Natural killer cell (primary cell): ENCODE measurements around the gene CPSF3. TPM values are rescaled to one million over a fixed set of nuclear protein-coding genes. Genes with fewer than 3 reads are reported as not detected.

Experiments used
- ATAC-seq, 3 donors: fragments of 150-1000 bp in 2 of 3; fragments of 200-7000 bp in 1 of 3; cut with Tn5 transposase; 1 replicate in 1 of 3; 2 replicates in 2 of 3; pipeline ENCODE4 v1.10.0; 2021; ENCODE audit warnings: mild to moderate bottlenecking in 2 of 3, moderate library complexity in 2 of 3
- DNase-seq, 2 donors: peaks; one replicate each; pipeline versions ENCODE4 v3.0.0 to v3.0.0-alpha.2; 2013 to 2021; ENCODE audit warnings: mixed read lengths in 1 of 2
- H3K27ac ChIP-seq: one replicate; pipeline ENCODE4 v1.5.1; 2013; ENCODE audit warnings: mild to moderate bottlenecking, low read length
- H3K27me3 ChIP-seq: one replicate; pipeline ENCODE4 v1.6.1; 2013; ENCODE audit warnings: low read length; ENCODE audit not compliant: control insufficient read depth, insufficient read depth
- H3K36me3 ChIP-seq: one replicate; pipeline ENCODE4 v1.6.1; 2013; ENCODE audit warnings: low read length; ENCODE audit not compliant: control insufficient read depth, insufficient read depth
- H3K4me1 ChIP-seq: one replicate; pipeline ENCODE4 v1.6.1; 2013; ENCODE audit warnings: low read length; ENCODE audit not compliant: control insufficient read depth, insufficient read depth
- H3K4me3 ChIP-seq: one replicate; pipeline ENCODE4 v1.5.1; 2013; ENCODE audit warnings: low read length
- H3K9me3 ChIP-seq: one replicate; pipeline ENCODE4 v1.6.1; 2013; ENCODE audit warnings: low read length; ENCODE audit not compliant: control insufficient read depth, insufficient read depth
- H3K27ac Mint-ChIP-seq, 2 donors: one replicate each; pipeline ENCODE4 v1.8.0; 2022; ENCODE audit warnings: mild to moderate bottlenecking in 2 of 2, mixed read lengths in 2 of 2, moderate library complexity in 1 of 2
- H3K27me3 Mint-ChIP-seq, 2 donors: one replicate each; pipeline ENCODE4 v1.8.0; 2022; ENCODE audit warnings: low read depth in 2 of 2, mixed read lengths in 2 of 2
- H3K36me3 Mint-ChIP-seq: one replicate; pipeline ENCODE4 v1.8.0; 2022; ENCODE audit warnings: mixed read lengths
- H3K4me1 Mint-ChIP-seq, 2 donors: one replicate each; pipeline ENCODE4 v1.8.0; 2022; ENCODE audit warnings: mixed read lengths in 2 of 2
- H3K4me3 Mint-ChIP-seq: one replicate; pipeline ENCODE4 v1.8.0; 2022; ENCODE audit warnings: mild to moderate bottlenecking, moderate library complexity, mixed read lengths
- H3K9me3 Mint-ChIP-seq, 2 donors: one replicate each; pipeline ENCODE4 v1.8.0; 2022; ENCODE audit warnings: mixed read lengths in 2 of 2
- CTCF ChIP-seq: fragments of 200-600 bp; IDR thresholded peaks from one replicate; pipeline ENCODE4 v1.8.0; 2022; ENCODE audit warnings: antibody characterized with exemption
- WGBS: methylation state at CpG from one replicate; pipeline ENCODE4 v1.1.7; 2013; ENCODE audit warnings: missing lambda C conversion rate; ENCODE audit not compliant: insufficient coverage; 5-methylcytosine and 5-hydroxymethylcytosine counted together
- intact Hi-C: fragments of 100-400 bp; cut with micrococcal nuclease; formaldehyde crosslinking; loops from one replicate; pipeline ENCODE4 v1.14.2; 2022
- total RNA-seq, 4 donors: library from RNA; stranded (reverse); fragments of 120-200 nt in 1 of 4; gene quantifications; one replicate each; pipeline versions ENCODE4 v1.2.3 to v1.2.4, GENCODE V29; 2013 to 2022

Gene CPSF3
- total RNA-seq = 10 to 100 TPM; 28.4 to 30.7 (median 28.7) TPM
- 42.0 TPM for total RNA-seq (2013)

- H3K27ac Mint-ChIP-seq = no peak within 1 kb of the TSS
Measured at GRCh38 chr2:9423100-9423921, at the start of gene CPSF3, which contains the start of gene ITGB1BP1. TSS of gene CPSF3 (plus strand) at chr2:9423654. CDS start at chr2:9423774, 120 bp downstream. TSS of gene ITGB1BP1 (minus strand) at chr2:9423528. CDS start at chr2:9418697, 4,831 bp downstream.

DNA sequence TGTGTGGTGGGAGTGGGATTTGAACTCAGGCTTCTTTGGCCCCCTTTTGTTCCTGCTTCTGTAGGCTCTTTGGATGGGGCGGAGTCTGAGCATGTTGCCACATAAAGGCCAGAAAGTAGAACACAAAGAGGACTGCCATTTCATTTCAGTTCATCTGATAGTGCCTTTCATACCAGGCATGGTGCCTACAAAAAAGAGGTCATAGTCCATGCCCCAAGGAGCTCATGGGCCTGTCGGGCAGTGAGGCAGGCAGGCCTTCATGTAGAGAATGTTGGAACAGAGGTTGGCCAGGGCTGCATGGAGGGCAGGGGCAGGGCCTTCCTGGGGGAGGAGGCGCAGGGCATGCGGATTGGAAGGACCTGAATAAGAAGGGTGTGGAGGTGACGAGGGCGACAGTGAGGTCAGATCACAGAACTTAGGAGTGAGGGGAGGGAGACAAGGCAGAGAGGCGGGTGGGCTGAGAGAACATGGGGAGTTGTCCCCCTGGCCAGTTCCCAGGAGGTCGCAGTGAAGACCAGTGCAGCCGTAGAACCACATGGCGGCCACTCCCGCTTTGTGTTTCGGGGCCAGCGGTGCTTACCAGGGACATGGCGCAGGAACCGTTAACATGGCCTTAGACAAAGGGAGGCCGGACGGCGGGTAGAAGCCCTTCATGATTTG is 49.3 kb upstream of the CPSF3 start:
- WGBS = 93% methylated on average over 18 of the region's 18 CpGs
- H3K4me3 Mint-ChIP-seq = no peak overlapping the region
- no peaks in the 10 kb centered on the region for H3K4me1 ChIP-seq
- H3K9me3 Mint-ChIP-seq = no peaks in the 10 kb centered on the region
- intact Hi-C loops = no loop called here
- no peak overlapping the region for H3K4me3 ChIP-seq
- no peaks in the 10 kb centered on the region for H3K36me3 Mint-ChIP-seq
- H3K36me3 ChIP-seq = no peaks in the 10 kb centered on the region
- H3K27me3 ChIP-seq = no peaks in the 10 kb centered on the region
- no peaks in the 10 kb centered on the region for H3K4me1 Mint-ChIP-seq
- no peaks in the 10 kb centered on the region for H3K9me3 ChIP-seq
- TF ChIP-seq CTCF = no peak
- H3K27ac Mint-ChIP-seq = no peak overlapping the region
- peaks cover 0 to 3% of the 10 kb centered on the region in 2 donors for H3K27me3 Mint-ChIP-seq
- no peak for DNase-seq
- H3K27ac ChIP-seq = no peak overlapping the region
- ATAC-seq = no peak

More at GRCh38 chr2:9423100-9423921, at the start of gene CPSF3, which contains the start of gene ITGB1BP1:
- no peak for TF ChIP-seq CTCF
- no peaks in the 10 kb centered on the region for H3K9me3 ChIP-seq
- H3K27me3 ChIP-seq = no peaks in the 10 kb centered on the region
- ATAC-seq (peak; percentile 86 to 94 (median 91)), DNase-seq (peak; percentile 92 to 99)
- intact Hi-C loops = loop anchor here (10.0 kb wide), 2 partner anchors 51 to 131 kb away; partner anchors contain the start of genes ADAM17 and IAH1
- H3K4me3 ChIP-seq = peak within 1 kb of the TSS; percentile 86
- Mint-ChIP-seq H3K36me3 (no peaks in the 10 kb centered on the region), H3K4me3 (no peak within 1 kb of the TSS), H3K4me1 (peaks cover 27 to 28% of the 10 kb centered on the region in 2 donors), H3K27me3 (no peaks in the 10 kb centered on the region), H3K9me3 (no peaks in the 10 kb centered on the region)
- WGBS = 0% methylated on average over 91 of the region's 91 CpGs
- H3K27ac ChIP-seq = peak within 1 kb of the TSS; percentile 84
- H3K4me1 ChIP-seq = peaks cover 25% of the 10 kb centered on the region
- H3K36me3 ChIP-seq = peaks cover 2% of the 10 kb centered on the region

- Histone ChIP-seq H3K36me3 (no peaks in the 10 kb centered on the region), H3K9me3 (no peaks in the 10 kb centered on the region), H3K27ac (no peak overlapping the region), H3K27me3 (no peaks in the 10 kb centered on the region), H3K4me1 (no peaks in the 10 kb centered on the region), H3K4me3 (no peak overlapping the region)
- intact Hi-C loops = no loop called here
- H3K9me3 Mint-ChIP-seq = no peaks in the 10 kb centered on the region
- no peak overlapping the region for H3K4me3 Mint-ChIP-seq
- WGBS = 85% methylated on average over 4 of the region's 4 CpGs
- H3K4me1 Mint-ChIP-seq = no peaks in the 10 kb centered on the region
- no peaks in the 10 kb centered on the region for H3K36me3 Mint-ChIP-seq
- TF ChIP-seq CTCF = no peak
- no peak overlapping the region for H3K27ac Mint-ChIP-seq
- ATAC-seq (no peak), DNase-seq (no peak)
- H3K27me3 Mint-ChIP-seq = peaks cover 0 to 3% of the 10 kb centered on the region in 2 donors
Measured at GRCh38 chr2:9375857-9376428, 47.5 kb upstream of the CPSF3 start.
